ENCODE measurements around the gene HINFP.

DNA sequence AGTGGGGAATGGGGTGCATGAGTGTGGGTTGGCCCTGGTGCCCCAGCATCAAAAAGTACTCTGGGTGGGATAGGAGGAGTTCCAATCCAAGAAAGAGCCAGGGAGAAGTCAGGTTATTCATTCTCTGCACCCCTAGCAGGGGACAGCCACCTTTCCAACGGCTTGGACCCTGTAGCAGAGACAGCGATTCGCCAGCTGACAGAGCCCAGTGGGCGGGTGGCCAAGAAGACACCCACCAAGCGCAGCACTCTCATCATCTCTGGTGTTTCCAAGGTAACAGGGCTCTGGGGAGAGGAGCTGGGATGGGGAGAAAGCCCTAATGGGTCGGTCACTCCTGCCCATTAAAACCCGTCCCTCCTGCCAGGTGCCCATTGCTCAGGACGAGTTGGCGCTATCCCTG is 7.7 kb upstream of the HINFP start:
- TF ChIP-seq, protein P1, sequence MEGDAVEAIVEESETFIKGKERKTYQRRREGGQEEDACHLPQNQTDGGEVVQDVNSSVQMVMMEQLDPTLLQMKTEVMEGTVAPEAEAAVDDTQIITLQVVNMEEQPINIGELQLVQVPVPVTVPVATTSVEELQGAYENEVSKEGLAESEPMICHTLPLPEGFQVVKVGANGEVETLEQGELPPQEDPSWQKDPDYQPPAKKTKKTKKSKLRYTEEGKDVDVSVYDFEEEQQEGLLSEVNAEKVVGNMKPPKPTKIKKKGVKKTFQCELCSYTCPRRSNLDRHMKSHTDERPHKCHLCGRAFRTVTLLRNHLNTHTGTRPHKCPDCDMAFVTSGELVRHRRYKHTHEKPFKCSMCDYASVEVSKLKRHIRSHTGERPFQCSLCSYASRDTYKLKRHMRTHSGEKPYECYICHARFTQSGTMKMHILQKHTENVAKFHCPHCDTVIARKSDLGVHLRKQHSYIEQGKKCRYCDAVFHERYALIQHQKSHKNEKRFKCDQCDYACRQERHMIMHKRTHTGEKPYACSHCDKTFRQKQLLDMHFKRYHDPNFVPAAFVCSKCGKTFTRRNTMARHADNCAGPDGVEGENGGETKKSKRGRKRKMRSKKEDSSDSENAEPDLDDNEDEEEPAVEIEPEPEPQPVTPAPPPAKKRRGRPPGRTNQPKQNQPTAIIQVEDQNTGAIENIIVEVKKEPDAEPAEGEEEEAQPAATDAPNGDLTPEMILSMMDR (IDR thresholded peaks at IDR 0.05): no peak
- TF ChIP-seq POLR2AphosphoS5 (IDR thresholded peaks at IDR 0.05; ENCODE audit: insufficient read depth in 1 of 2, low read depth in 1 of 2) (no peak), POLR2A (IDR thresholded peaks at IDR 0.05) (no peak)
